PC-9 (cell line): ENCODE measurements around the gene ARHGAP18.

ENCODE experiments used
- EZH2 ChIP-seq: fragments of 200-600 bp; sonication (generic); IDR thresholded peaks from 2 replicates; pipeline ENCODE4 v1.8.0; 2017; ENCODE audit warnings: antibody characterized with exemption, low read depth
- TF ChIP-seq, protein P1 (sequence below): fragments of 200-600 bp; sonication (generic); conservative IDR thresholded peaks from 2 replicates; pipeline ENCODE4 v1.6.1; 2017; ENCODE audit warnings: mixed run types, antibody characterized with exemption, mild to moderate bottlenecking, moderate library complexity

DNA sequence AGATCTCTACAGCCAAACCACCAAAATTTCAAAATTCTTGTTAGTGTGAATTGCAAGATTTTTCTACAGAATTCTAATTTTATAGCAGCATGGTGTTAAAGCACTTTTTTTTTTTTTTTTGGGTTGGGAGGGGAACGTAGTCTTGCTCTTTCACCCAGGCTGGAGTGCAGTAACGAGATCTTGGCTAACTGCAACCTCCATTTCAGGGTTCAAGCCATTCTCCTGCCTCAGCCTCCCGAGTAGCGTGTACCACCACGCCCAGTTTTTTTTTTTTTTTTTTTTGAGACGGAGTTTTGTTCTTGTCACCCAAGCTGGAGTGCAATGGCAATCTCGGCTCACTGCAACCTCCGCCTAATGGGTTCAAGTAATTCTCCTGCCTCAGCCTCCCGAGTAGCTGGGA, 11.5 kb downstream of the ARHGAP18 start:
- TF ChIP-seq, protein P1, sequence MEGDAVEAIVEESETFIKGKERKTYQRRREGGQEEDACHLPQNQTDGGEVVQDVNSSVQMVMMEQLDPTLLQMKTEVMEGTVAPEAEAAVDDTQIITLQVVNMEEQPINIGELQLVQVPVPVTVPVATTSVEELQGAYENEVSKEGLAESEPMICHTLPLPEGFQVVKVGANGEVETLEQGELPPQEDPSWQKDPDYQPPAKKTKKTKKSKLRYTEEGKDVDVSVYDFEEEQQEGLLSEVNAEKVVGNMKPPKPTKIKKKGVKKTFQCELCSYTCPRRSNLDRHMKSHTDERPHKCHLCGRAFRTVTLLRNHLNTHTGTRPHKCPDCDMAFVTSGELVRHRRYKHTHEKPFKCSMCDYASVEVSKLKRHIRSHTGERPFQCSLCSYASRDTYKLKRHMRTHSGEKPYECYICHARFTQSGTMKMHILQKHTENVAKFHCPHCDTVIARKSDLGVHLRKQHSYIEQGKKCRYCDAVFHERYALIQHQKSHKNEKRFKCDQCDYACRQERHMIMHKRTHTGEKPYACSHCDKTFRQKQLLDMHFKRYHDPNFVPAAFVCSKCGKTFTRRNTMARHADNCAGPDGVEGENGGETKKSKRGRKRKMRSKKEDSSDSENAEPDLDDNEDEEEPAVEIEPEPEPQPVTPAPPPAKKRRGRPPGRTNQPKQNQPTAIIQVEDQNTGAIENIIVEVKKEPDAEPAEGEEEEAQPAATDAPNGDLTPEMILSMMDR = no peak
- no peak for TF ChIP-seq EZH2
